Chondrocyte (in vitro differentiated cells): ENCODE results near the gene GRIK3. TPM values are rescaled to one million over a fixed set of nuclear protein-coding genes. Genes with fewer than 3 reads are reported as not detected.

Experiments used
- DNase-seq: peaks from one replicate; pipeline ENCODE4 v3.0.0; 2021; ENCODE audit warnings: mixed read lengths, low spot score
- H3K27ac Mint-ChIP-seq: one replicate; pipeline ENCODE4 v1.8.0; 2021; ENCODE audit warnings: mild to moderate bottlenecking, moderate library complexity, mixed read lengths; ENCODE audit not compliant: unreplicated experiment
- H3K27me3 Mint-ChIP-seq: 2 replicates; pipeline ENCODE4 v1.8.0; 2021; ENCODE audit warnings: low read depth, mixed read lengths
- H3K36me3 Mint-ChIP-seq: 2 replicates; pipeline ENCODE4 v1.8.0; 2021; ENCODE audit warnings: low read depth, mixed read lengths
- H3K4me1 Mint-ChIP-seq: 2 replicates; pipeline ENCODE4 v1.8.0; 2021; ENCODE audit warnings: low read depth, mild to moderate bottlenecking, mixed read lengths
- H3K4me3 Mint-ChIP-seq: one replicate; pipeline ENCODE4 v1.8.0; 2021; ENCODE audit warnings: mild to moderate bottlenecking, moderate library complexity, mixed read lengths; ENCODE audit not compliant: unreplicated experiment
- H3K9me3 Mint-ChIP-seq: 2 replicates; pipeline ENCODE4 v1.8.0; 2021; ENCODE audit warnings: low read depth, mixed read lengths
- CTCF ChIP-seq: fragments of 200-600 bp; sonication (generic); IDR thresholded peaks from 2 replicates; pipeline ENCODE4 v1.5.0; 2021; ENCODE audit warnings: antibody characterized with exemption, mild to moderate bottlenecking, moderate library complexity
- total RNA-seq: library from RNA; stranded (reverse); gene quantifications from 3 replicates; pipeline ENCODE4 v1.2.1, GENCODE V29; 2021

The GRIK3 gene
- total RNA-seq, 1 donor from 2014 or later, result not detected

GRCh38 chr1:36869054-36869453, 165.3 kb downstream of the GRIK3 start:
- Mint-ChIP-seq H3K27ac (no peak overlapping the region), H3K9me3 (no peaks in the 10 kb centered on the region), H3K27me3 (no peaks in the 10 kb centered on the region), H3K4me3 (no peak overlapping the region), H3K36me3 (no peaks in the 10 kb centered on the region), H3K4me1 (no peaks in the 10 kb centered on the region)
- TF ChIP-seq CTCF, result no peak
- DNase-seq, result no peak

- H3K4me1 Mint-ChIP-seq, result no peaks in the 10 kb centered on the region
- DNase-seq, result no peak
- no peaks in the 10 kb centered on the region for H3K9me3 Mint-ChIP-seq
- no peak overlapping the region for H3K27ac Mint-ChIP-seq
- no peak overlapping the region for H3K4me3 Mint-ChIP-seq
- H3K27me3 Mint-ChIP-seq, result no peaks in the 10 kb centered on the region
- H3K36me3 Mint-ChIP-seq, result no peaks in the 10 kb centered on the region
- no peak for TF ChIP-seq CTCF
Observed at GRCh38 chr1:36867575-36867974, 166.7 kb downstream of the GRIK3 start.

GRCh38 chr1:36866169-36866814, 168.0 kb downstream of the GRIK3 start:
- no peak for DNase-seq
- no peaks in the 10 kb centered on the region for H3K36me3 Mint-ChIP-seq
- no peaks in the 10 kb centered on the region for H3K4me1 Mint-ChIP-seq
- no peak for TF ChIP-seq CTCF
- peaks cover under 1% of the 10 kb centered on the region for H3K27me3 Mint-ChIP-seq
- no peak overlapping the region for H3K27ac Mint-ChIP-seq
- no peaks in the 10 kb centered on the region for H3K9me3 Mint-ChIP-seq
- no peak overlapping the region for H3K4me3 Mint-ChIP-seq

- no peak overlapping the region for H3K27ac Mint-ChIP-seq
- no peak for TF ChIP-seq CTCF
- no peak for DNase-seq
- peaks cover 2% of the 10 kb centered on the region for H3K27me3 Mint-ChIP-seq
- no peaks in the 10 kb centered on the region for H3K4me1 Mint-ChIP-seq
- no peaks in the 10 kb centered on the region for H3K36me3 Mint-ChIP-seq
- no peak overlapping the region for H3K4me3 Mint-ChIP-seq
- no peaks in the 10 kb centered on the region for H3K9me3 Mint-ChIP-seq
Observed at GRCh38 chr1:36865602-36865900, 168.8 kb downstream of the GRIK3 start.

GRCh38 chr1:36864823-36865601, 169.3 kb downstream of the GRIK3 start:
- Mint-ChIP-seq H3K36me3 (no peaks in the 10 kb centered on the region), H3K4me1 (no peaks in the 10 kb centered on the region), H3K27me3 (peaks cover 6% of the 10 kb centered on the region), H3K9me3 (no peaks in the 10 kb centered on the region), H3K4me3 (no peak overlapping the region), H3K27ac (no peak overlapping the region)
- DNase-seq, result no peak
- TF ChIP-seq CTCF, result no peak
